GM13977 (cell line): ENCODE measurements around the gene NDUFS8.

Source experiments
- DNase-seq: peaks from one replicate; pipeline ENCODE4 v3.0.0; 2012; ENCODE audit warnings: low spot score
- CTCF ChIP-seq: IDR thresholded peaks from 2 replicates; pipeline ENCODE4 v1.5.1; 2012; ENCODE audit warnings: mild to moderate bottlenecking, control low read depth; ENCODE audit not compliant: insufficient read depth; ENCODE audit errors: extremely low read depth, missing control alignments
- in situ Hi-C: fragments of 300-500 bp; cut with MboI; formaldehyde crosslinking; loops from one replicate; pipeline ENCODE4 v1.12.0; 2022; ENCODE audit warnings: low sequenced_read_pairs, low pct_unique_long_range_greater_than_20kb, mixed read lengths, inconsistent platforms; ENCODE audit not compliant: unreplicated experiment

Gene NDUFS8

DNA sequence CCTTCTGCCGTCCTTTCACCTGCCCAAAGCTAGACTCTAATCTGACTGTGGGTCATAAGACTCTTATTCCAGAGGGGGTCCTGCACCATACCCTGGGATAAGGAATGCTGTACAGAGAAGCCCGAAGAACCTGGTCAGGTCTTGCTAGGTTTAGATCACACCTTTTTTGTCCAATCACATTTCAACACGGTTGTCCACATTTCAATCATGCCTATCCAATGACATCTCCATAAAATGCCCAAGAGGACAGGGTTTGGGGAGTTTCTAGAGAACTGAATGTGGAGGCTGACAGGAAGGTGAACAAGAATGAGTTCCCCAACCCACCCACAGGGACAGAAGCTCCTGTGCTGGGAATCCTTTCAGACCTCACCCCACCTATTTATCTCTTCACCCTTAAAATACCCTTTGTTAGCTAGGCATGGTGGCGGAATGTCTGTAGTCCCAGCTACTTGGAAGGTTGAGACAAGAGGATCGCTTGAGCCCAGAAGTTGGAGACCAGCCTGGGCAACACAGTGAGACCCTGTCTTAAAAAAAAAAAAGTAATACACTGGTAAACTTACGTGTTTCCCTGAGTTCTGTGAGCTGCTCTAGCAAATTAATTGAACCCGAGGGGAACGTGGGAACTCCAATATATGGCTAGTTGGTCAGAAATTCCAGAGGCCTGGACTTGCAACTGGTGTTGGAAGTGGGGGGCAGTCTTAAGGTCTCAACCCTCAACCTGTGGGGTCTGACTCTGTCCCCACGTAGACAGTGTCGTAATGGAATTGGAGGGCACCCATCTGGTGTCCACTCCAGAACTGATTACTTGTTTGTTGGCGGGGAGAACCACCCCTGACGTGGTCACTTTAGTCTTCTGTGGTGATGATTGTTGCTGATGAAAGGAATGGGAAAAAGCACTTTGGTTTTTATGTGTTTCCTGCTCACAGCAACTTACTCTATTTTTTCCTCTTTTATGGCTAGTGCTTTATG, 26.1 kb downstream of the NDUFS8 start:
- in situ Hi-C loops, result no loop called here
- TF ChIP-seq CTCF, result no peak
- no peak for DNase-seq

- no peak for TF ChIP-seq CTCF
- DNase-seq, result no peak
- in situ Hi-C loops, result no loop called here
Observed at GRCh38 chr11:68057807-68058206, 27.3 kb downstream of the NDUFS8 start.

GRCh38 chr11:68061508-68061907, 31.0 kb downstream of the NDUFS8 start:
- no peak for DNase-seq
- in situ Hi-C loops, result no loop called here
- no peak for TF ChIP-seq CTCF

GRCh38 chr11:68064926-68065325, 34.4 kb downstream of the NDUFS8 start:
- DNase-seq, result no peak
- in situ Hi-C loops, result no loop called here
- TF ChIP-seq CTCF, result no peak

DNA sequence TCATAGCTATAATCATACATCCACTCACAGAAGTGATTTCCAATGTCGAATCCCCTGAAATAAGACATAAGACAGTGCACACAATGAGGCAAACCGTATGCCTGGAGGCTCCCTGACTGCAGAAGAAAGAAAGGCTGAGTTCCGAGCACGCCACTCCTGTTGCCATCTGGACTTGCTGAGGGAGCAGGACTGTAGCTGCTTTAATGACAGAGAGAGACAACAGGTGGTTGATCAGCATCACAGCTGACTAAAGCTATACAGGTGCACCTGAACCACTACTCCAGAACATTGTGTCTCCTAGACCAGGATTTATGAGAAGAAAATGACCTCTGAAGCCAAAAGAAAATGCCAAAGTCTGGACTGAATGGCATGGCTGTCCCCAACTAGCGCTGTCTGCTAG, 35.4 kb downstream of the NDUFS8 start:
- DNase-seq, result no peak
- in situ Hi-C loops, result no loop called here
- TF ChIP-seq CTCF, result no peak

GRCh38 chr11:68066742-68067141, 36.3 kb downstream of the NDUFS8 start:
- TF ChIP-seq CTCF, result no peak
- in situ Hi-C loops, result no loop called here
- DNase-seq, result no peak

DNA sequence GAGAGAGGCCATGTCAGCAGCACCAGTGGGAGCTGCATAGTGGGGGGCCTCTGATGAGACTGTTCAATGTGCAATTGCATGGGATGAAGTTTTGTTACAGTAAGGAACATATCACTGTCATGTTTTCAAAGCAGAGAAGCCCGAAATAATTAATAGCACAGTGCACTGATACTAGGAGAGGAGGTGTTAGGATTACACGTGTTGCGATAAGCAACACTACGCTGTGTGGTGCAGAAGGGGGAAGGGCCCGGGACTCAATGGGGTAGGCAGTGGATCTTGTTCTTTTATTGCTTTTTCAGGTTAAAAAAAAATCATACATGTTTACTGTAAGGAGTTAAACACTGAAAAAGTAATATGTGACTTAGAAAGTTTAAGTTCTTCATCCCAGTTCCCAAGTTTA, 37.5 kb downstream of the NDUFS8 start:
- no peak for TF ChIP-seq CTCF
- no peak for DNase-seq

More for the DNA sequence above, 37.5 kb downstream of the NDUFS8 start:
- in situ Hi-C loops, result no loop called here
